Dedifferentiated amniotic fluid mesenchymal stem cell (primary cell): ENCODE results near the gene PCNT.

ENCODE experiments used
- DNase-seq: peaks from one replicate; pipeline ENCODE4 v3.0.0-alpha.2; 2016; ENCODE audit errors: extremely low spot score

The PCNT gene

GRCh38 chr21:46379105-46379504, 55.1 kb downstream of the PCNT start:
- DNase-seq, result no peak

DNA sequence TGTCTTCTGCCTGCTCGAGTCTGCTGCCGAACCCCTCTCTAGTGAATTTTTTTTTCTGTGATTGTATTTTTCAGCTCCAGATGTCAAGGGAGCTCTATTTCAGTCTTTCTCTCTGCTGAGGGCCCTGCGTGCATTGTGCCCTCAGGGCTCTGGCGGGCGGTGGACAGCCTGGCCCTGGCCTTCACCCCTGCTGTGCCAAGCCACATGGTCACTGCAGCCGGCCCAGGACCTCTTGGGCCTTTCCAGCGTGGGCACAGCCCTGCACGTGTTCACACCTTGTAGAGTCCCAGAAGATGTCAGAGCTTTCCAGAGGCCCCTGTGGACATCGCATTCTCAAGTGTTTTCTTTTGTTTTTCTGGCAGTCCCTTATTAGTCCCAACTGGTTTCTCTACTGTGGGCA, 55.7 kb downstream of the PCNT start:
- no peak for DNase-seq

DNA sequence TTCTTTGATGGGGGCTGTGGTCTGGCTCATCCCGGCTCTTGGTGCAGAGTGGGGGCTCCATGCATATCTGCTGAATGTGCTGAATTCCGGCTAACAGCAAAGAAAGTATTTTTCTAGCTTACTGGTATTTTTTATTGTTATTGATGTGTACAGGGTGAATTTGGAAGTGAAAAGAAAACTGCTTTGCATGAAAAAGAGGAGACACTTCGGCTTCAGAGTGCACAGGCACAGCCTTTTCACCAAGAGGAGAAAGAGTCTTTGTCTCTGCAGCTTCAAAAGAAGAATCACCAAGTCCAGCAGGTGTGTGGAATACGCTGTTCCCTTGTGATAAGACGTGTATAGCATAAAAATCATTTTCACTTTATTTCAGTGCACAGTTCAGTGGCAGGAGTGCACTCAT, 57.6 kb downstream of the PCNT start:
- no peak for DNase-seq

GRCh38 chr21:46384556-46384955, 60.6 kb downstream of the PCNT start:
- no peak for DNase-seq

DNA sequence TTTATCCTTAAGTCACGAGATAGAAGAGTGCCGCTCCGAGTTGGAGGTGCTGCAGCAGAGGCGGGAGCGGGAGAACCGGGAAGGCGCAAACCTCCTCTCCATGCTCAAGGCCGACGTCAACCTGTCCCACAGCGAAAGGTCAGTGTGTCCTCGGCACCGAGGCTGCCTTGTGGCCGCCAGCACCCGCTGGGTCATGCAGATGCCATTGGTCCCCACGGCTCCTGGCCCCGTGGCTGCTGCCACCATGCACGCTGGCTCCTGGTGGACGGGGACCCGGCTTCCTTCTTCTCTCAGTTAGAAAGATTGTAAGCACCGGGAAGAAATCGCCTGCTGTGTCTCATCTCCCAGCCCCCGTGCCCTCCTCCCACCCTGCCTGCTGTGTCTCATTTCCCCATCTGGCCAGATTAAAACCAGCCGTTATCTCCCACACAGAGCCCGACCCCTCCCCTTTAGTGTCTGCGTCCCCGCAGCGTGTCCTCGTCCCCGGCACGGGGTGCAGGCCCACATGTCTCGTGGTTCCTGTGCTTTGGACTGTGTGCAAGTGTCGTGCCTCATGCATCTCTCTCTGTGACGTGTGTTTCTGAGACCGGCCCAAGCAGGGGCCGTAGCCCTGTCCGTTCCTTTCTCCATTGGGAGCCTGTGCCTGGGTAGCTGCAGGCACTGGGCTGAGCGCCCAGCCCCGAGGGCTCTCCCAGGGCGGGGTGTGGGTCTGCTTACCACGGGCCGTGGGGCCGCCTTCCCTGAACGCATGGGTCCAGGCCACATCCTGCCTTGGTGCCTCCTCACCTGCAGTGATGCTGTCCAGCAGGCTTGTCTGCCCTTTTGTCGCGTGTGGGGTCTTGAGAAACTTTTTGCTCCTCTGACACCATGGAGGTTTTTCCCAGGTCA, 62.1 kb downstream of the PCNT start:
- no peak for DNase-seq

DNA sequence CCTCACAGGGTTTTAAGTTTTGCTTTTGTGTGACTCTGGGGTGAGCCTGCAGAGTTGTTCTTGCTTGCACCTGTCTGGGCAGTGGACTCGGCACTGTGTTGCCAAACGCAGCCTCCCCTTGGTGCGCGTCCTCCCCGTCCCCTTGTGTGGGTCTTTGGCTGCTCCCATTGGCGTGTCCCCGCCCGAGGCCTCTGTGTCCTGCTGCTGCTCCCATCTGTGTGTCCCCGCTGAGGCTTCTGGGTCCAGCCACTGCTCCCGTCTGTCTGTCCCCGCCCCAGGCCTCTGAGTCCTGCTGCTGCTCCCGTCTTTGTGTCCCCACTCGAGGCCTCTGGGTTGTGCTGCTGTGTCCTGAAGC, 62.8 kb downstream of the PCNT start:
- DNase-seq, result no peak

DNA sequence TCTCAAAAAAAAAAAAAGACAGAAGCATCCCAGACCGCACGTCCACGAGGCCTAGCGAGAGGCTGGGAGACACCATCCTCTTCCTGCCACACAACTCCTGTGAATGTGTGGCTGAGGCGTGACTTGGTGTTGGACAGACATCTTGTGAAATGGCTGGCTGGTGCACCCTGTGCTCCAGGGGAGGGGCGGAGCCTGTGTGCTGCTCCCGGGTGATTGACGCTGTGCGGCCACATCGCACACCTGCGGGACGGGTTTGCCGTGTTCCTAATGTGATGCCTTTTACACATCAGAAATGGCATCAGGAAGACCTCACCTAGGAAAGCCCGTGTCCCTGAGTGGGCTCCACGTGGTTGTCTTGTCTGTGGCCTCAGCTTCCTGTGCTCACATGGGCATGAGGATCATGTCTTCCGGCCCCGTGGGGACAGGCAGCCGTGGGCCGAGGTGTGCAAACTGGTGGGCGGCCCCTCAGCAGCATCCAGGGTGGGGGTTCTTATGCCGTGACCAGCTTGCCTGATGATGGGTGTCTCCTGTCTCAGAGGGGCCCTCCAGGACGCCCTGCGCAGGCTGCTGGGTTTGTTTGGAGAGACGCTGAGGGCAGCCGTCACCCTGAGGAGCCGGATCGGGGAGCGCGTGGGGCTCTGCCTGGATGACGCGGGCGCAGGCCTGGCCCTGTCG, 64.4 kb downstream of the PCNT start:
- DNase-seq, result no peak

GRCh38 chr21:46388896-46389295, 64.9 kb downstream of the PCNT start:
- DNase-seq, result no peak

DNA sequence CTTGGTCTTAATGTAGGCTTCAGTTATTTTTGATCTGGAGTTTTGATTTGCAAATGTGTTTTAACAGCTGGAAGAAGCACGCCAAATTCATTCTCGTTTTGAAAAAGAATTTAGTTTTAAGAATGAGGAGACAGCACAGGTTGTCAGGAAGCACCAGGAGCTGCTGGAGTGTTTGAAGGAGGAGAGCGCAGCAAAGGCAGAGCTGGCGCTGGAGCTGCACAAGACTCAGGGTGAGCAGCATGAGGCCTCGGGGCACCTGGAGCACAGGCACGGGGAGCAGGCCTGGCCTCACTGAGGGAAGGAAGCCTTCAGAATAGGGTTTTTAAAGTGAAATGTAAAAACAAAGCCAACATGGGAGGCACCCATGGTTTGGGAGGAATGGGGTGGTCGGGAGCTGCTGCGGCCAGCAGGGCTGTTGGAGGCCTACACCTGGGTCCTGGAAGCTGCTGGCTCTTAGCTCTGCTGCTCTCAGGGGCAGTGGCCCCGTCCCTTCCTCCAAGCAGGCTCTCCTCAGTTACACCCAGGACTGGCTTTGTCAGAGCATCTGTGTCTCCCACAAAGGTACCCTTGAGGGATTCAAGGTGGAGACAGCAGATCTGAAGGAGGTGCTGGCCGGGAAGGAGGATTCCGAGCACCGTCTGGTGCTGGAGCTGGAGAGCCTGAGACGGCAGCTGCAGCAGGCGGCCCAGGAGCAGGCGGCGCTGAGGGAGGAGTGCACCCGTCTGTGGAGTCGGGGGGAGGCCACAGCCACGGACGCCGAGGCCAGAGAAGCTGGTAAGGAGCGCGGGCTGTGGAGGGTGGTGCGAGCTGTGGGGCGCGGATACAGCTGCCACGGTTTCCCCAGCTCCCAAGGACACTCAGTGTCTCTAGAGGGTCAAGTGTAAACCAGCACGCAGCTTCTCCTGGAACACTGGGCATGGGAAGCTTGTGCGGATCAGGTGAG, 66.9 kb downstream of the PCNT start:
- no peak for DNase-seq

GRCh38 chr21:46391773-46392172, 67.8 kb downstream of the PCNT start:
- no peak for DNase-seq

GRCh38 chr21:46392921-46393320, 69.0 kb downstream of the PCNT start:
- DNase-seq, result no peak

DNA sequence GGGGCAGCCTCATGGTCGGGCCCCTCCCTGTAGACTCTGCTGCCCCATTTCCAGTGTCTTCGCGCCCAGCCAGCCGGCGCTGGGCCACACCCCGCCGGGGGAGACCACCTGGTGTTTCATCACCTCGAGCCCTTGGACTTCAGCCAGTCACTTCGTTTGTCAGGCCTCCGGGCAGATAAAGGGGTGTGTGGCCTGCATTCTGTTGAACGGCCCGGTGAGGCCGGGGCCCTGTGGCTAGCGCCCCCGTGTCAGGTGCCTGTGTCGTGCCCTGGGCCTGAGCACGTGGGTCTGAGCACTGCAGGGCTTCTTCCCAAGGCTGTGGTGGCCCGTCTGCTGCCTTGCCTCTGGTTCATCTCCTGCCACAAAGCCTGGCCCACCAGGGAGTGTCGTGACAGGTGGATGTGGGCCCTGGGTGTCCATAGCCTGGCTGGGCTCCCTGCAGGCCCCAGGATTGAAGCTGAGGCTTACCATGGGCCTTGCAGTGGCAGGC, 69.5 kb downstream of the PCNT start:
- DNase-seq, result no peak

DNA sequence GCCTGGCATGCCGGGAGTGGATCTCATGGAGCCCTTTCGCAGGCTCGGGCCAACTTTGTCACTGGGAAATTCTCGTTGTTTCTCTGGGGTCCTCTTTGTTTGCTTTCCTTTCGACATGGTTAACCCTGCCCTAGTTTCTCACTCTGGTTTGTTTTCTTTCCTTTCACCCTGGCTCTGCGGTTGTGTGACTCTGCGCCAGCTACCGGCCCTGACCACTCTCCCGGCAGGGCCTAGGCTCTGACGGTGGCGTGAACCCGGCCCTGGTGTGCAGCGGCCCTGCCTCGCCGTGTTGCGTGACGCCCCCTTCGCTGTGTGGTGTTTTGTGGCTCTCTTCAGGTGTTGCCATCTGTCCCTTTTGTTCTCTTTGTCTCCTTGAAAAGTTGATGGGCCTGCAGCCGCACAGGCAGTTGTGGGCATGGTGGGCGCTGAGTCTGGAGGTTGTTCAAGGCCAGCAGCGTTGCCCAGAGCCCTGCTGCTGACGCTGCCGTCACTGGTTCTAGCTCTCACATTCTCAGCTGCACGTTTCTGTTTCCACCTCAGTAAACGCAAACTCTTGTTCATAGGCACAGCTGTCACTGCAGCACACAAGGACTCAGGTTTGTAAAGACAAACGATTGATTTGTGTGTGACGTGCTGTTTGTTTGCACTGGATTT, 70.1 kb downstream of the PCNT start:
- DNase-seq, result no peak

DNA sequence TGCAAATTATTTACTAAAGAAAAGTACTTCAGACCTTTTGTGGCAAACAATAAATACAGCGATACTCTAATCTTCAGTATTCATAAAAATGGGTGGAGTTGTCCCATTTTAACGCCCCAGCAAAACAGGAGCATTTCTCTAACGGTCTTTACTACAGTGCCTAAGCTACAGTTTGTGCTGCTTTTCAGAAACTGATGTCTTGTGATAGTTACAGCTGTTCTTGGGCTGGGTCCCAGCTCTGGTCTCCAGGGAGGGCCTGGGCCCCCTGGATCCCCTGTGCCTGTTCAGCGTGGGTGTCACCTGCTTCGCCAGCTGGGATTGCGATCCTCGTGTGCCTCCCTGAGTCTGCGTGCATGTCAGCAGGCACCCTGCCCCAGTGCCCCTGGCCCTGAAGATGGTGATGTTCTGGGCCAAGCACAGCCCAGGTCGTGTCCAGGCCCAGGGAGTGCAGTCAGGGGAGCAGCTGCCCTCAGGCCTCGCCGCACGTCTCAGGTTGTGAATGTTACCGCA, 70.7 kb downstream of the PCNT start:
- no peak for DNase-seq

- DNase-seq, result no peak
Measured at GRCh38 chr21:46397211-46397905, 73.4 kb downstream of the PCNT start.

GRCh38 chr21:46397993-46398392, 74.0 kb downstream of the PCNT start:
- no peak for DNase-seq

GRCh38 chr21:46399129-46399528, 75.2 kb downstream of the PCNT start:
- no peak for DNase-seq

DNA sequence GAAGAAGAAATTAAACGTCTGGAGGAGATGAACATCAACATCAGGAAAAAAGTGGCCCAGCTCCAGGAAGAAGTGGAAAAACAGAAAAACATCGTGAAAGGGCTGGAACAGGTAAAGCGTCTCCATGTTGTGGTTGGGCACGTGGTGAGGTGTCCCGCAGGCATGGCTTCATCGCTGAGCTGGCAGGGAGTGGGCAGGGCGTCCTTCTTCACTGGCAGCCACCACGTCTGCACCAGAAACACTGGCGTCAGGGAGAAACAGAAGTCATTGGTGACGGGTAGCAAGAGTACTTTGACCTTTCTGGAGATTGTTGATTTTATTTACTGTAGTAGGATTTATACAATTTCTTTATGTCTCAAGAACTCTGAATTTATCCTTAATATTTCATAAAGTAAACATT, 75.7 kb downstream of the PCNT start:
- DNase-seq, result no peak

DNA sequence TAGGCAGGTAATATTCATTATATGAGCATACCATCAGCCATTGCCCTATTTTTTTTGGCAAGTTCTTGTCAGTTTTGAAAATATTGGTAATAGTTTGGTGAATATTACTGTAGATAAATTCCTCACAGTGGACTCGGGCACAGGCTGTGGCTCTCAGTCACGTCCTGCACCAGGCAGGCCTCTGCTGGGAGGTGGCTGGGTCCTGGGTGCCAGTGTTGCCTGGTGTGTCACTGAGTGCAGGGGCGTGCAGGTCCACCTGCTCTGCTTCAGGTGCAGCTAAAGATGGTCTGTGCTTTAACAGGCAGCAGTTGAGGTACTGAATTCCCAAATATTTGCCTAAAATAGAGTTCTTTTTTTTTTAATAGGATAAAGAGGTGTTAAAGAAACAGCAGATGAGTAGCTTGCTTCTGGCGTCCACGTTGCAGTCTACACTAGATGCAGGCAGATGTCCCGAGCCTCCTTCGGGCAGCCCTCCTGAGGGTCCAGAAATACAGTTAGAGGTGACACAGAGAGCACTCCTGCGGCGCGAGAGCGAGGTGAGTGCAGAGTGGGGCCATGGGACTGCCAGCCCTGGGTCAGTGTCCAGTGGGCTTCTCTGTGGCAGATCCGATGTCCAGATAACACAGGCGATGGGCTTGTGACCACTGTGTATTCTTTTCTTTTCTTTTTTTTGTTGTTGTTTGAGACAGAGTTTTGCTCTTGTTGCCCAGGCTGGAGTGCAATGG, 77.4 kb downstream of the PCNT start:
- DNase-seq, result no peak

- DNase-seq, result no peak
Measured at GRCh38 chr21:46402421-46402820, 78.5 kb downstream of the PCNT start.
